ENCODE results near the gene MESD.

Gene MESD

DNA sequence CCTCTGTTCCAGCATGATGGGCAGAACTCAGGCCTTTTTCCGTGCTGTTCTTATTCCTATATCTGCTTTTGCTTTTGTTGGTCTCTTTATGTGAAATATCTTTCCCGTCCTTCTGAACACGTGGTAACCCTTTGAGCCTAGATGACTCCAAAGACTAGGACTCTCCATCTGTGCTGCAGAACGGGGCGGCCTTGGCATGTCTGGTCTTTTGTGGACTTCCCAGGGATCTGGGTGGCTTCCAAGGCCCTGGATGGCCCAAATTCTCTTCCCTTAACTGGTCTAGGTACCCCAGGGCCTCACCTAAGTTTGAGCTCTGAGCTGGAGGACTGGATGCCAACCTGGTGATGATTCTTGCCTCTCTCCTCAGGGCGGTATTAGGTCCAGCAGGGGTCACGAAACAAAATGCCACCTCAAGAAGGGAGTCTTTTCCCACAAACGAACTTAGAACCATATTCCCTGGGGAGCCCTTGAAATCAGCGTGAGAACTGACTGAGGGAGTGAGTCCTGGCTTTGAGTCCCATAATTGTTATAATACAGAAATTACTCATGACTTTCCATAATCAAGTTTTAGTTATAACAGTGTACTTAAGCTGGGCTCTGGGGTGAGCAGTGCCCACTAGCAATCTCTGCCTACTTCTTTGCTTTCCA, 25.0 kb upstream of the MESD start:
- DNase-seq = no peak

DNA sequence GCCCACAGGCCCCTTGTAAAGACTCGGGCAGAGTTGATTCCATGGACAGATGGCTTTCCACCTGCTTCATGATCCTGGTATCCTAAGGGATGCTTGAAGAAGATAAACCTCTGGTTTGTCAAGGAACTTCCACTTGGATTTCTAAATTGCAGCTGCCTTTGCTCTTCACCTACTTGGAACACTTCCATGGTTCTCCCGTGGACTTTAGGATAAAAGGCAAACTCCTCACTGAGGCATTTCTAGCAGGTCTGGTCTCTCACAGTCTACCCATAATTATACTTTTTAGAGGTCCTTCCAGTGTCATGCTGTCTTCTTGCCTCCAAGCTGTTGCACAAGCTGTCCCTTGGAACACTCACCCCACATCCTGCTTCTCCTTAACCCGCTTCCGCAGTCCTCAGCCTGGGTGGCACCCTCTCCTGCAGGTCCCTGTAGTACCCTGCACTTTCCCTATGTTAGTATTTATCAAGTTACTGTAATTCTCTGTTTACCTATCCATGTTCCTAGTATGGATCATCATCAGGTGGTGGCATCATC, 23.8 kb upstream of the MESD start:
- no peak for DNase-seq

DNA sequence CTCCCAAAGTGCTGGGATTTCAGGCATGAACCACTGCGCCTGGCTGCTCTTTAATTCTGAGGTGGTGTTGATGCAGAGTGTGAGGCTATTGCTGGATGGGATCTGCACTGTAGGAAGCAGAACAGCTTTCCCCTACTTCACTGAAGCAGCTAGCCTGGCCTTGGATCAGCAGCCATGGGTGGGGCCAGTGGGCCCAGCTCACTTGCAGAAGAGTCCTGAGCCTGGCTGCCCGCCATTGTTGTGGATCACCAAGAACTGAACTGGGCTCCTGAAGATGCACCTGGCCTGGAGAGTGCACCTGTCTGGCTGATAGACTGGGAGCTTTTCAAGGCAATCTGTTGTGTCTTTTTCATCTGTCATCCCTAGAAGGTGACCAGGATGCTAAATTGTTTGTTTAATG, 23.0 kb upstream of the MESD start:
- DNase-seq = no peak

DNA sequence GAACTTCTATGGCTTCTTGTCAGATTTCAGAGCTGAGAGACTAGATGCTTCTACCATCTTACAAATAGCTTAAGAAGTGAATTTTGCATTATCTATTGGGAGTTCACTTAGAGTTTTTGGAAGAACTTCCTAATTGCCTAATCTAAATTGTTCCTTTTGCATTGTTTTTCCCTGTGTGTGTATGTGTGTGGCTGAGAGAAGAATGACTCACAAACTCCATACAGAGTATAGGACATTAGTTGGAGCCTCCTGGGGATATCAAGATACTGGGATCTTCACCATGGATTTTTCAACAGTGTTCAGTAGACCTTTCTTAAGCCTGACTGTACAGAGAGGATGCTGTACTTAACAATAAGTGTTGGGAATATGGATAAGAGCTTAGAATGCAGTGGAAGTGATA, 22.0 kb upstream of the MESD start:
- DNase-seq = no peak

DNA sequence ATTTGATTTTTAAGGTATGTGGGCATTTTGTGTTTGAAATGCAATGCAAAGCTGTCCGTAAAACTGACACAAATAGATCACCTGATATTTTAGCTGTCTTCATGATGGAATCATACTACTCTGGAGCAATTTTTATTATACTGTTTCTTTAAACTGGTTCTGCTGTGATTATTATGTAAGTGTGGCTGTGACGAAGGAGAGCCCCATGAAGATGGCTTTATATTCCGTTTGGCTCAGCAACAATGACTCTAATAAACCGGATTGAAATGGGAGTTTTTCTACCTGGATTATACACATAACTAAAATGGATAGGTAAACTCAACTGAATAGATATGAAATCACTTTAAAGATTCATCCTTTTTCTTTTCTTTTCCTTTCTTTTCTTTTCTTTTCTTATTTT, 20.5 kb upstream of the MESD start:
- DNase-seq = no peak

DNA sequence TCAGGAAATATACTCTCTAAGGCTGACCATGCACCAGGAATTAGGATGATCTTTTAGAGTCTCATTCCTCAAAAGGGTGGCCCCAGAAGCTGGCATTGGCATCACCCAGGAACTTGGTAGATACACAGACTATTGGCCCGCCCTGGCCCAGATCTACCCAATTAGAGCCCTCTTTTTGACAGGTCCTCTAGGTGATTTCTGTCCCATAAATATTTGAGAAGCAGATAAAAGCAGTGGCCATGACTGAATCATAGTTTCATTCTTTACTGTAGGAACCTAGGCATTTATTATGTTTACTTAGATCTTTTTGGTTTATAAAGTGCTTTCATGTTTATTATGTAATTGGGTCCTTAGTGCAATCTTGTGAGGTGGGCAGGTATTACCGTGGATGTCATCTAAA, 18.7 kb upstream of the MESD start:
- no peak for DNase-seq

DNA sequence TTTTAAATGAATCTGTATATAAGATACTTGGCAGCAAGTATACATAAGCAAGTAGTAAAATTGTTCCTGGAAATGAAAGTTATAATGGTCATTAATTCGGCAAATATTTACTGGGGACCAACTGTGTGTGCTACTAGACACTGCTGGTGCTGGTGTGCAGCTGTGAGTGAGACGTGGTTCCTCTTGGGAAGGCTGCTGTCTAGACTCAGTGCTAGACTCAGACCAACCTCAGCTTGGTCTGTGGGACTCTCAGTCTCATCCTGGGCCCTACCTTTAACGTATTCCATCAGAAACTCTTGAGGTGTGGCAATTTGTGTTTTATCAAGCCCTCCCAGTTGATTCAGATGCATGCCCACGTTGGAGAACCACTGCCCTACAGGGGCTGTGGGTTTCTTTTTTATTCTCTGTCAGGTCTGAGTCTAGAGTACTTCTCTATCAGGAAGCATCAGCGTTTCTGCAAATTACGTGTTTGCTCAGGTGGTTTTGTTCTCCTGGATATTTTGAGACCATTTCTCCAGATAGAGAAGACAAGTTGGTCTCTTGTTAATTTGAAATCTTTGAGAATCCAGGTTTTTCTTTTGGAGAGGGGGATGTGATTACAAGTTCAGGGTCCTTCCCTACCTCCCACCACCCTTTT, 17.9 kb upstream of the MESD start:
- no peak for DNase-seq

DNA sequence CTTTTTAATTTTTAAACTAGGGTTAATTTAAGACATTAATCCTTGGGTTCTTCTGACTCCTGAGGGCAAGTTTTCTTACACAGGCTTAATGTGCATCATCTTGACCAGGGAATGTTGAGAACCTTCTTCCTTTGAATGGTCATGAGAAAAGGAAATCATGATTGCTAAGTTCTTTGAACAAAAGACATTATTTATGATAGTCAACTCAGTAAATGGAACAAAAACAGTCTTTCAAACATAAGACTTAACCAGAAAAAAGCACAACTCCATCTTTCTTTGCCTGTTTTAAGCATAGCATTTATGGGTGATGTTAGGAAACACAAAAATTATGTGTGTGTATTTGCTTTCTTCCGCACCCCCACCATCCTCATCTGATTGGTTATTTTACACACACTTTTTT, 16.5 kb upstream of the MESD start:
- no peak for DNase-seq

DNA sequence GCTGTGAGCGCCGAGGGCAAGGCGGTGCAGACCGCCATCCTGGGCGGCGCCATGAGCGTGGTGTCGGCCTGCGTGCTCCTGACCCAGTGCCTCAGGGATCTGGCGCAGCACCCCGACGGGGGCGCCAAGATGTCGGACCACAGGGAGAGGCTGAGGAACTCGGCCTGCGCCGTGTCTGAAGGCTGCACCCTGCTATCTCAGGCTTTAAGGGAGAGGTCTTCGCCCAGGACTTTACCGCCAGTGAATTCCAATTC, 13.4 kb upstream of the MESD start:
- DNase-seq = no peak

DNA sequence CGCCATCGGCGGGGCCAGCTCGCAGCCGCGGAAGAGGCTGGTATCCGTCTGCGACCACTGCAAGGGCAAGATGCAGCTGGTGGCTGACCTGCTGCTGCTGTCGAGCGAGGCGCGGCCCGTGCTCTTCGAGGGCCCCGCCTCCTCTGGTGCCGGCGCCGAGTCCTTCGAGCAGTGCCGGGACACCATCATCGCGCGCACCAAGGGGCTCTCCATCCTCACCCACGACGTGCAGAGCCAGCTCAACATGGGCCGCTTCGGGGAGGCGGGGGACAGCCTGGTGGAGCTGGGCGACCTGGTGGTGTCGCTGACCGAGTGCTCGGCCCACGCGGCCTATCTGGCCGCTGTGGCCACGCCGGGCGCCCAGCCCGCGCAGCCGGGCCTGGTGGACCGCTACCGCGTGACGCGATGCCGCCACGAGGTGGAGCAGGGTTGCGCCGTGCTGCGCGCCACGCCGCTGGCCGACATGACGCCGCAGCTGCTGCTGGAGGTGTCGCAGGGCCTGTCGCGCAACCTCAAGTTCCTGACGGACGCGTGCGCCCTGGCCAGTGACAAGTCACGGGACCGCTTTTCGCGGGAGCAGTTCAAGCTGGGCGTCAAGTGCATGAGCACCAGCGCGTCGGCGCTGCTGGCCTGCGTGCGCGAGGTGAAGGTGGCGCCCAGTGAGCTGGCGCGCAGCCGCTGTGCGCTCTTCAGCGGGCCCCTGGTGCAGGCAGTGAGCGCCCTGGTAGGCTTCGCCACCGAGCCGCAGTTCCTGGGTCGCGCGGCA, 12.9 kb upstream of the MESD start:
- DNase-seq = no peak

DNA sequence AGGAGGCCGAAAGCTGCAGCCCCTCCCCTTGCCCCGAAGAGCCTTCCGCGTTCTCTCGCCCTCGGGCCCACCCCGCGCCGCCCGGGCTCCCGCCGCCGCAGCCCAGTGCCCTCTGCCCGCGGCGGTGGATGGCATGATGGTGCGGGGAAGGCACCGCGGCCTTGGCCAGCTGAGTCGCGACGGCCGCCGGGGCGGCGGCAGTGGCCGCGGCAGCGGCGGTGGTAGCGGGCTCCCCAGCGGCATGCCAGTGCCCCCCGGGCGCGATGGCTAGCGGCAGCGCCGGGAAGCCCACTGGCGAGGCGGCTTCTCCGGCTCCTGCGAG, 12.4 kb upstream of the MESD start:
- no peak for DNase-seq

DNA sequence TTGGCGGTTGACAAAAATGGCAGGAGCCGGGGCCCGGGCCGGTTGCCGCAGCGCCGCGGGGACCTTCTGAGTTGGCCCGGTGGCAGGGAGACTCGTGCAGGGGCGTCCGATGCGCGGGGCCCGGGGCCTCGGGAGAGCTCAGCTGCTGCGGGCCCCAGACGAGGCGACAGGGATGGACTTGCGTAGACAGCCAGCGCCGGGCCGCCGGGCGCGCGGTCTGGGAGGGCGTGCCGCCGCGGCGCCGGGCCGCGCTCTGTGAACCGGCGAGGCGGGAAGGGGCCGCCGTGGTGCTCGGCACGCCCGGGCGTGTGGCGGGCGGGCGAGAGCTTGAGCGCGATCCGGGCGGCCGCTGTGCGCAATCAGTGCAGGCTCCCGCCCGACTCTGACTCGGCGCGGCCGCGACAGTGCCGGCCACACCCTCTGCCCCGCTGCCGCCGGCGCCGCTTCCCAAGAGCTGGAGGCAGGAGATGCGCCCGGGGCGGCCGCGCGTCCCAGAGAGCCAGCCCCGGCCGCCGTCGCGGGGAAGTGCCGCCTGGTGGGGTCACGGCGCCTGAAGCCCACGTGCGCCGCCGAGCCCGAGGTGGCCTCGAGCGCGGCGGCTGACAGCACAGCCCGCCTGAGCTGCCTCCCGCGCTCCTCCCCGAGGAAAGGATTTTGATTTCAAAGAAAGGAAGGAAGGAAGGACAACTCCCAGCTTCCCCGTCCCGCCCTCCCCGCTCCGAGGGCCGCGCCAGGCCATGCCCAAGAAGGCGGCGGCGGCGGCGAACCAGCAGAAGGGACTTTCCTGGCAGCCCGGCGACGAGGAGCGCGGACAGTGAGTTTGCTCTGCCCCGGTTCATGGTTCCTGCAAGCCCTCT, 11.8 kb upstream of the MESD start:
- DNase-seq = peak; percentile 48

DNA sequence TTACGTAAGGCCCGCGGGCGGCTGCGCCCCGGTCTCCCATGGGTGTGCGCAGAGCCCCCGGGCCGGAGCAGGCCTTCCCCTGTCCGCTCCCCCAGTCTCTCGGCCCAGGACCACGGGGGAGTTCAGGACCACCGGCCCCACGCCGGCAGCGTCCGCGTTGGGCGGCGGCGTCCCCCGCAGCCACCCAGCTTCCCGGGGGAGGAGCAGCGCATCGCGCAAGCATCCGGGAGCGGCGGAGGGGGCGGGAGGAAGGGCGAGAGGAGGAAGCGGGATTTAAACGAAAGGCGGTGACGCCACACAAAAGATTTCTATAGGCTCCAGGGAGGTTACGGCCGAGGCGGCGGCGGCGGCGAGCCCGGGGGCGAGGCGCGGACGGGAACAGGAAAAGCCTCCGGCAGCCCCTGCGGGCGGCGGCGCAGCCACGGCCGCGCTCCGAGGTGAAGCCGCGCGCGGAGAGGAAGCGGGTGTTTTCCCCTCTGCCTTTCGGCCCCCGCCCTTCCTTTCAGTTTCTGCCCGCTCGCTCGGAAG, 11.1 kb upstream of the MESD start, which contains the start of gene TLNRD1:
TSS of gene TLNRD1 (plus strand) at position 300 of the 528 bp plus-strand sequence. CDS start 1,349 bp downstream, outside the sequence.
- peak; percentile 87 for DNase-seq

DNA sequence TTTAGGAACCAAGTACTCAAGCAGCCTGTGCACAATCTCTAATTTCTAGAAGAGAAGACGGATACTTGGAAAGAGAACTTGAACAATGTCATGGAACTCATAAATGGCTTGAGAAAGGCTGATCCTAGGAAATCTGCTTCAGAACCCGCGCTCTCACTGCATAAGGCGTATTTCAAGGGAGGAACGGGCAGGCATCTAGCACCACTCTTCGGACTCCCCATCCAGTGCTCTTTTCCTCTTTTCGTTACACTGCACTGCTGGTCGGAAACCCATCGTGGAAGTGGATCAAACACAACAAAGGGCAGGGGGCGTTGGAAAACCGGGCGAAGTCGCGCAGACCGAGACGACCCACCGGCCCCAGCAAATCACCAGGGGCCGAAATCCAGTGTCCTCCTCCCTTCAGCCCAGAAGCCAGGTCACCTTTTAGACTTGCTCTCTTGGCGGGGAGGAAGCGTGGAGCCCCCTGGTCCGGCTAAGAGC, 10.6 kb upstream of the MESD start:
- DNase-seq = no peak

DNA sequence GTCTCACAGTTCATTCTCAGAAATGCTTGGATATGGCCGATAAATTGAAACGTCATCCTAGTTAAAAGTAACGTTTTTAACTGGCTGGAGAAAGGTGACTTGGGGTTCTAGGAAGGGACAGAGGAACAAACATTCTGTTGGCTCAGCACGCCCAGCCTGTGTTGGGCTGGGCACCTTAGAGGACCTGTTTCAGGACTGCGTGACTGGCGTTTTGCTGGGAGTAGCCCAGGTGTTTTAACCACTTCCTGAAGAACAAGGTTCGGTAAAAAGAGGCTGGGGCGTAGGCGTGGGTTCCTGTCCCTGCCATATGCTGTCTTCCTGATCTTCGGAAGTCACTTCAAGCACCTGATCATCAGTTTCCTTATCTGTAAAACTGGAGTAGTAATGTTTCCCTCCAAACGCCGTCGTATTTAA, 10.0 kb upstream of the MESD start:
- DNase-seq = peak; percentile 35

DNA sequence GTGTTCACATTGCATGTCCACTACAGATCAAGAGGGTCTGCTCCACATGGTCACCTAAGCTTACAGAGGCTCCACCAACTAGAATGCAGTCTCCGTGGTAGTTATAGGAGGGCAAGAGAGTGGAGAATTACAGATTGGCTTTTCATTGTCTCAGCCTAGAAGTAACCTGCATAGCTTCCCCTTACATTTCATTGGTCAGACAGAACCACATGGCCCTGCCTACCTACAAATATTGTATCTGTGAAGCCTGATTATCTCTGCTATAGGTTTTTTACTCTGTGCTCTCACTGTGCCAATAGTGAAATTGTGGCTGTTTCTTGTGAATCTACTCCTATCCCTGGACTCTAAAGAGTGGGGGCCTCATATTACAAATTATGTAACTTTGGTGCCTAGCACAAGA, 8.6 kb upstream of the MESD start:
- no peak for DNase-seq

DNA sequence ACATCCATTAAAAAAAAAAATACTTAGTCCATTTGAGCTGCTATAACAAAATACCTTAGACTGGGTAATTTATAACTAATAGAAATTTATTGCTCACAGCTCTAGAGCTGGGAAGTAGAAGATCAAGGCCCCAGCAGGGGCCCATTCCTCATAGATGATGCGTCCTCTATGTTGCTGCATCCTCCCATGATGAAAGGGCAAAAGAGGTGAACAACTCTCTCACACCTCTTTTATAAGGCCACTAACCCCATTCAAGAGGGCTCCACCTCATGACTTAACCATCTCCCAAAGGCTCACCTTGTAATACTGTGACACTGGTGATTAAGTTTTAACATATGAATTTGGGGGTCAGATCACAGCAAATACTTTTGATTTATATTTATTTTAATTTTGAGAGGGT, 8.1 kb upstream of the MESD start:
- DNase-seq = no peak

DNA sequence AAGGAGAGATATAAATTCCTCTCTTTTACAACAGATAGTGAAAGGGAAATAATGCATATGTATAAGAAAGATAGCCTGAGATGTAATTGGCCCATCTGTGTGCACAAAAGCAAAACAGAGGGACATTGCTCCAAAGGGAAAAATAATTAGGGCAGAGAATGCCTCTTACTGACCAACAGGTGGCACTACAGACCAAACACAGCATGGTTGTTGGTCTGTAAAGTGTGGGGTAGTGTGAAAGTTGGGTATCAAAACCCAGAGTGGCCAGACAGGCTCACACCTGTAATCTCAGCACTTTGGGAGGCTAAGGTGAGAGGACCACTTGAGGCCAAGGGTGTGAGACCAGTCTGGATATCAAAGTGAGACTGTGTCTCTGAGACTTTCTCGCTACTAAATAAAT, 6.6 kb upstream of the MESD start:
- peak; percentile 57 for DNase-seq

DNA sequence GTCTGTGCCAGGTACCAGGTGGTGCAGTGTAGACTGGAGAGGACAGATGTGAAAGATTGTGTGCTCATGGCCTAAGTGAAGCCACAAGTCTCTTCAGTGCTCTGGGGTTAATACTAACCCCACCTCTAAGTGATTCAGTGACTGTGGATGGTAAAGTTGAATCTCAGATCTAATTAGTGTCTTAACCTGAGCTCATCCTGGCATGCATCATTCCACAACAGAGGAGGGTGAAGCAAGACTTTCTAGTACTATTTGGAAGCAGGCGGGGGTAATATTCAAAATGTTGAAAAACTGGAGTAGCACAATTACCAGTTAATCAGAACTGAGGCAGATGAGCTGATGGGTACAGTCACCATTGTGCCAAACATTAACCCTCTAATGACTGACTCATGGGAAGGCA, 2.8 kb upstream of the MESD start:
- DNase-seq = no peak

DNA sequence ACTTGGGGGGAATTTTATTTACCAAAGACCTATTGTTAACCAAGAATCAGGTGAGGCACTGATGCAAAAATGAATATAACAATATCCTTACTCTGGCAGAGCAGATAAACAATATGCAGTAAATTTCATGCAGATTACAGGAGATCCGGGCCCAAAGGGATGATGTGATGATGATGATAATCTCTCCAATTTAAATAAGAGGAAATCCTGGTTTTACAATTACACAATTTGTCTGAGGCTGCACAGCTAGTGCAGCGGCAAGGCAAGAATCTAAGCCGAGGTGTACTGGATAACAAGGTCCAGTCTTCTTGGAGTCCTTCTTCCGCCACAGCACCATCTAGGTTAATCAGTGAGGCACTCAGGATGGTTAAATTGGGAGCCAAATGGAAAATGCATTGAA, 2.4 kb upstream of the MESD start:
- no peak for DNase-seq

DNA sequence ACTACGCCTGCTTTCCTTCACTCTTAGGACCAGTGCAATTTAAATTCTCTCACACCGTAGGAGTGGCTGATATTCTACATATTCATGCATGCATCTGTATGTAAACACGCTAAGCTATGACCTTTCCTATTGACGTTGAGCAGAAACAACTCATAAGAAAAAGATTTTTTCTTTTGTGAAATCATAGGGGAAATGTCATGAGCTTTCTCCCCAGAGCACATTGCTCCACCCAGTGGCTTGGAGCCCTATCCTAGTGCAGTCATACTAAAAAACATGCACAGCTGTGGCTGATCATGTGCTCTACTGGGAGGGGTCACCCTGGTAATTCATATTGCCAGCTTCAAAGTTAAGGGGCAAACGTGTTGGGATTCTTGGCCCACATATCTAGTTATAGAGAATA, 1.8 kb upstream of the MESD start:
- peak; percentile 83 for DNase-seq

DNA sequence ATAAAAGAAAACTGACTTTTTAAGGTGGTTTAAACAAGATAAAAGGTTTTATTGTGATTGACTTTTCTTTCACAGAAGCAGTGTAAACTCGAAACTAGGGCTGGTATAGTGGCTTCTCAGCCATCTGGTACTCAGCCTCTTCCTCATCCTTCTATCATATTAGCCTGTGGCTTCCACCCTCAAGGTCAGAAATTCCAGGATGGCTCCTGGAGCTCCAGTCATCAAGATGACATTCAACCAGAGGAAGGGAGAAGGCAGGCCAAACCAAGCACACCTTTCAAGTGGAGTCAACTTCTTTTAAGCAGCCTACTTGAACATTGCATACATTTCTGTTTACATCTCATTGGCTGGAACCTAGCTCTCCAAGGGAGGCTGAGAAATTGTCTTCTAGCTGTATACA, 1.3 kb upstream of the MESD start:
- no peak for DNase-seq

DNA sequence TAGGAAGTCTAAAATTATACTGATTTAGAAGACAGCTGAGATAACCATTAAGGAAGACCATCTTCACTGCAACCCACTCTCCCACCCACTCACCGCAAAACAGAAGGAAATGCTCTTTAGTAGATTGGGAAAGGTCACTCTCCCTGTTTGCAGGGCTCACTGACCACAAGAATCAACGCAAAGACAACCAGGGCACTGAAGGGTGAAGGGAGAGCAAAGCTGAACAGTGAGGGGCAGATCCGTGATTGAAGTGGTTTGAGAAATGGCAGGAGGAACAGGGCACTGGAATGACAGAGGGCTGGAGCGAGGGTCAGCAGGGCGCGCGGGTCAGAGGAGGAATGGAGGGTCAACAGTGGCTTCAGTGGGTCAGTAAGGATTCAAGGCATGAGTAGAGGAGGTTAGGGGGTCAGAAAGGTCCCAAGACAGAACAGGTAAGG, 520 bp downstream of the MESD start:
- no peak for DNase-seq
